ENCODE results near the gene GPA33. TPM values are rescaled to one million over a fixed set of nuclear protein-coding genes. Genes with fewer than 3 reads are reported as not detected.
A peak's percentile ranks its signal among the peaks of the same experiment; 100 is the strongest.

GPA33 gene
- total RNA-seq, 3 donors from 2014 or later (not counting 1 experiment from before 2014, with no cell fraction given) = 2.9 to 4.6 (median 4.5) TPM

GRCh38 chr1:167089939-167090313, 251 bp downstream of the GPA33 start:
- Mint-ChIP-seq H3K36me3 (no peaks in the 10 kb centered on the region), H3K9me3 (no peaks in the 10 kb centered on the region), H3K4me1 (peaks cover 30 to 32% of the 10 kb centered on the region in 2 donors), H3K4me3 (peak overlapping the region; percentile 80), H3K27me3 (ENCODE audit: low read depth in 2 of 2) (no peaks in the 10 kb centered on the region), H3K27ac (peak overlapping the region; percentile 98)
- TF ChIP-seq CTCF (IDR thresholded peaks at IDR 0.05) = no peak
- Histone ChIP-seq H3K4me1 (ENCODE audit: control insufficient read depth, insufficient read depth, low read length) (peaks cover 21% of the 10 kb centered on the region), H3K4me3 (ENCODE audit: low read length) (no peak overlapping the region), H3K36me3 (ENCODE audit: control insufficient read depth, insufficient read depth, low read length) (no peaks in the 10 kb centered on the region), H3K27ac (ENCODE audit: low read length) (peak overlapping the region; percentile 86), H3K9me3 (ENCODE audit: control insufficient read depth, insufficient read depth, low read length) (no peaks in the 10 kb centered on the region), H3K27me3 (ENCODE audit: control insufficient read depth, insufficient read depth, low read length) (no peaks in the 10 kb centered on the region)
- ATAC-seq = no peak
- intact Hi-C loops (cut with micrococcal nuclease) = loop anchor here (2.0 kb wide), 1 partner anchor 13 kb away; no protein-coding TSS in a partner anchor
- no peak for DNase-seq
- WGBS (ENCODE audit: insufficient coverage) = 95% methylated on average over 2 of the region's 2 CpGs

DNA sequence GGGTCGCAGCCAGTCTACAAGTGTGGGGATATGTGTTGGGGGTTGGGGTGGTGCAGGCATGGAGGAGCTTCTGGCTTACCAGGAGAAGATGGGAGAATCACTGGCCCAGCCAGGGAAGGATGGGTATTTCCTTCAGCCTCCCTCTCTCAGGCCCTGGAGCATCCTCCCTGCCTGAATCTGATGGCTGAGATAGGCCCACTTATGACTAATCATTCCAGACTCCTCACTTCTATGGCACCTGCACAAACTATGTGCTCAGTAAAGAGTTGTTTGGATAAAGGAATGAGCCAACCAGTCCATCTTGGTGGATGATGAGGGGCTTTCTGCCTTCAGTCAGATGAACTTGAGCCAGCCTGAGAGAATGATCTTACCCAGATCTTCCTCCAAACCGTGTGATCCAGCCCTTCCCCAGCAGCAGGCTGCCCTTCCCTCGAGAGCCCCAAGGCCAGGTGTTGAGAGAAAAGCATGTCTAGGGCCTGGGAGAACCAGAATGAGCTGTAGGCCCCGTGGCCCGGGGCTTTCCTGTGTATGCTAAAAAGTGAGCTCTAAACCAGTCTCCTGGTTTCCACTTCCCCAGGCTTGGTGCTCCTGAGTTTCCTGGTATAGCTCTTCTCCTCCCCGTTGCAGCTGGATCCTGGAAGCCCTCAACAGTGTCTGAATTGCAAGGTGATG, 1.3 kb downstream of the GPA33 start:
- Mint-ChIP-seq H3K9me3 (no peaks in the 10 kb centered on the region), H3K27me3 (ENCODE audit: low read depth in 2 of 2) (no peaks in the 10 kb centered on the region), H3K4me3 (no peak overlapping the region), H3K4me1 (peaks cover 28 to 32% of the 10 kb centered on the region in 2 donors), H3K36me3 (no peaks in the 10 kb centered on the region), H3K27ac (peak overlapping the region; percentile 12 to 98)
- H3K9me3 ChIP-seq (ENCODE audit: control insufficient read depth, insufficient read depth, low read length) = no peaks in the 10 kb centered on the region
- no peak overlapping the region for H3K27ac ChIP-seq (ENCODE audit: low read length)
- no peaks in the 10 kb centered on the region for H3K27me3 ChIP-seq (ENCODE audit: control insufficient read depth, insufficient read depth, low read length)
- ATAC-seq = no peak
- no peak for TF ChIP-seq CTCF (IDR thresholded peaks at IDR 0.05)
- peaks cover 21% of the 10 kb centered on the region for H3K4me1 ChIP-seq (ENCODE audit: control insufficient read depth, insufficient read depth, low read length)
- DNase-seq = no peak
- no peaks in the 10 kb centered on the region for H3K36me3 ChIP-seq (ENCODE audit: control insufficient read depth, insufficient read depth, low read length)
- H3K4me3 ChIP-seq (ENCODE audit: low read length) = no peak overlapping the region
- 83% methylated on average over 6 of the region's 6 CpGs for WGBS (ENCODE audit: insufficient coverage)
- intact Hi-C loops (cut with micrococcal nuclease) = no loop called here

DNA sequence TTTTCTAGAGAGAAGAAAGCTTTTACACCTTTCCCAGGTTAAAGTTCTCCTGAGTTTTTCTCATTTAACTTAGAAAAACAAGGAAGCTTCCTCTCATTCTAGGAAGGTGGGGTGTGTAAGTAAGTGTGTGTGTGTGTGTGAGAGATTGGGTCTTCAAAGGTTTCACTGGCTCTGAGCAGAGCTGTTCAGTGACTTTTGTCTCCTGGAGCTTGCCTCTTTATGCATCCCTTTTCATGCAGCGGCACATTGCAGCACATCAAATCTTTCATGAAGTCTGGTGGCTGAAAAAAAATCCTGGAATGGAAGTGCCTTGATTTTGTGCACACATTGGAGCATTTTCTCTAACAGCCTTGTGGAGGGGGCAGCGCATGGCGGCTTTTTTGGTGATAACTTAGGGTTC, 3.4 kb downstream of the GPA33 start:
- Histone ChIP-seq H3K36me3 (ENCODE audit: control insufficient read depth, insufficient read depth, low read length) (no peaks in the 10 kb centered on the region), H3K4me1 (ENCODE audit: control insufficient read depth, insufficient read depth, low read length) (peaks cover 21% of the 10 kb centered on the region), H3K9me3 (ENCODE audit: control insufficient read depth, insufficient read depth, low read length) (no peaks in the 10 kb centered on the region), H3K4me3 (ENCODE audit: low read length) (no peak overlapping the region), H3K27ac (ENCODE audit: low read length) (no peak overlapping the region), H3K27me3 (ENCODE audit: control insufficient read depth, insufficient read depth, low read length) (no peaks in the 10 kb centered on the region)
- H3K4me3 Mint-ChIP-seq = no peak overlapping the region
- H3K4me1 Mint-ChIP-seq = peaks cover 23 to 32% of the 10 kb centered on the region in 2 donors
- ATAC-seq = no peak
- H3K9me3 Mint-ChIP-seq = no peaks in the 10 kb centered on the region
- H3K36me3 Mint-ChIP-seq = no peaks in the 10 kb centered on the region
- no peak for DNase-seq
- TF ChIP-seq CTCF (IDR thresholded peaks at IDR 0.05) = no peak
- no peak overlapping the region for H3K27ac Mint-ChIP-seq
- 88% methylated on average over 3 of the region's 3 CpGs for WGBS (ENCODE audit: insufficient coverage)
- intact Hi-C loops (cut with micrococcal nuclease) = no loop called here
- H3K27me3 Mint-ChIP-seq (ENCODE audit: low read depth in 2 of 2) = no peaks in the 10 kb centered on the region

GRCh38 chr1:167086033-167086432, 4.1 kb downstream of the GPA33 start:
- WGBS (ENCODE audit: insufficient coverage) = 93% methylated on average over 7 of the region's 7 CpGs
- no peak for TF ChIP-seq CTCF (IDR thresholded peaks at IDR 0.05)
- no peaks in the 10 kb centered on the region for H3K9me3 Mint-ChIP-seq
- Histone ChIP-seq H3K36me3 (ENCODE audit: control insufficient read depth, insufficient read depth, low read length) (no peaks in the 10 kb centered on the region), H3K27ac (ENCODE audit: low read length) (no peak overlapping the region), H3K27me3 (ENCODE audit: control insufficient read depth, insufficient read depth, low read length) (no peaks in the 10 kb centered on the region), H3K9me3 (ENCODE audit: control insufficient read depth, insufficient read depth, low read length) (no peaks in the 10 kb centered on the region), H3K4me3 (ENCODE audit: low read length) (no peak overlapping the region), H3K4me1 (ENCODE audit: control insufficient read depth, insufficient read depth, low read length) (peaks cover 21% of the 10 kb centered on the region)
- H3K36me3 Mint-ChIP-seq = no peaks in the 10 kb centered on the region
- H3K4me1 Mint-ChIP-seq = peaks cover 23 to 37% of the 10 kb centered on the region in 2 donors
- H3K27me3 Mint-ChIP-seq (ENCODE audit: low read depth in 2 of 2) = peaks cover 0 to under 1% of the 10 kb centered on the region in 2 donors
- no peak overlapping the region for H3K4me3 Mint-ChIP-seq
- no peak overlapping the region for H3K27ac Mint-ChIP-seq
- intact Hi-C loops (cut with micrococcal nuclease) = no loop called here
- DNase-seq = no peak
- no peak for ATAC-seq
